HG03139 (cell line): Measurements from ENCODE around the gene IRF4.

Experiments
- ATAC-seq: cut with Tn5 transposase; IDR thresholded peaks from one replicate; pipeline ENCODE4 v1.9.1; 2021; ENCODE audit not compliant: unreplicated experiment

IRF4 gene

GRCh38 chr6:379410-380181 lies 12.0 kb upstream of the IRF4 start:
- ATAC-seq = no peak

- no peak for ATAC-seq
Observed at GRCh38 chr6:380234-381218, 11.0 kb upstream of the IRF4 start.

- ATAC-seq = no peak
Observed at GRCh38 chr6:381742-382461, 9.7 kb upstream of the IRF4 start.

GRCh38 chr6:382883-383810 lies 8.4 kb upstream of the IRF4 start:
- ATAC-seq = no peak

- ATAC-seq = no peak
Observed at GRCh38 chr6:383856-384255, 7.7 kb upstream of the IRF4 start.

- ATAC-seq = no peak
Observed at GRCh38 chr6:384898-385297, 6.7 kb upstream of the IRF4 start.

- no peak for ATAC-seq
Observed at GRCh38 chr6:385614-386013, 5.9 kb upstream of the IRF4 start.

GRCh38 chr6:386688-387266 lies 4.8 kb upstream of the IRF4 start:
- ATAC-seq = no peak

GRCh38 chr6:387293-387741 lies 4.2 kb upstream of the IRF4 start:
- no peak for ATAC-seq

- no peak for ATAC-seq
Observed at GRCh38 chr6:388202-388903, 3.2 kb upstream of the IRF4 start.

GRCh38 chr6:389143-389542 lies 2.4 kb upstream of the IRF4 start:
- no peak for ATAC-seq

GRCh38 chr6:389622-390021 lies 1.9 kb upstream of the IRF4 start:
- no peak for ATAC-seq

GRCh38 chr6:390914-391558 lies 516 bp upstream of the IRF4 start:
- peak; percentile 6 for ATAC-seq

- ATAC-seq = no peak
Observed at GRCh38 chr6:392441-393390, 1.2 kb downstream of the IRF4 start.

- ATAC-seq = no peak
Observed at GRCh38 chr6:393391-394221, 2.1 kb downstream of the IRF4 start.

- ATAC-seq = no peak
Observed at GRCh38 chr6:394641-395289, 3.2 kb downstream of the IRF4 start.
